ENCODE data around the gene TM7SF2.

The TM7SF2 gene

DNA sequence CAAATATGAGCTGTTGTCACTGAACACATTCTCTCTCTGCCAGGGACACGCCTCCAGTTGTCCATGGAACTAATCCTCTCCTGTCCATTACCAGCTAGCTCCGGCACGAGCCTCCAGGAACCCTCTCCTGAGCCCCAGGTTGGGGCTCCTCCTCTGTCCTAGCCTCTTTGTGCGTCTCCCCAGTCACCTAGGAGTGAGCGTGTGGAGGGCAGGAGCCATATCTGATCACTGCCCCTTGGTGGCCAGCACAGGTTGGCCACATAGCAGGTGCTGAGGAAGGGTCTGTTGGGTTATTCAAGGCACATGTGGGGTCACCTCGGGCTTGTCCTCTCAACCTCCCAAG is 20.2 kb downstream of the TM7SF2 start:
- Histone ChIP-seq H3K36me3 (ENCODE audit: low read depth) (peaks cover 55% of the 10 kb centered on the region), H3K4me3 (ENCODE audit: severe bottlenecking) (no peak overlapping the region), H3K27ac (ENCODE audit: poor library complexity, severe bottlenecking) (no peak overlapping the region), H3K9me3 (ENCODE audit: severe bottlenecking) (no peaks in the 10 kb centered on the region), H3K27me3 (ENCODE audit: insufficient read depth, poor library complexity, severe bottlenecking) (no peaks in the 10 kb centered on the region), H3K4me1 (ENCODE audit: insufficient read depth, poor library complexity, severe bottlenecking) (peaks cover 3% of the 10 kb centered on the region)
- ATAC-seq (ENCODE audit: low read depth) (no peak), DNase-seq (ENCODE audit: low spot score) (no peak)
- TF ChIP-seq, protein P1, sequence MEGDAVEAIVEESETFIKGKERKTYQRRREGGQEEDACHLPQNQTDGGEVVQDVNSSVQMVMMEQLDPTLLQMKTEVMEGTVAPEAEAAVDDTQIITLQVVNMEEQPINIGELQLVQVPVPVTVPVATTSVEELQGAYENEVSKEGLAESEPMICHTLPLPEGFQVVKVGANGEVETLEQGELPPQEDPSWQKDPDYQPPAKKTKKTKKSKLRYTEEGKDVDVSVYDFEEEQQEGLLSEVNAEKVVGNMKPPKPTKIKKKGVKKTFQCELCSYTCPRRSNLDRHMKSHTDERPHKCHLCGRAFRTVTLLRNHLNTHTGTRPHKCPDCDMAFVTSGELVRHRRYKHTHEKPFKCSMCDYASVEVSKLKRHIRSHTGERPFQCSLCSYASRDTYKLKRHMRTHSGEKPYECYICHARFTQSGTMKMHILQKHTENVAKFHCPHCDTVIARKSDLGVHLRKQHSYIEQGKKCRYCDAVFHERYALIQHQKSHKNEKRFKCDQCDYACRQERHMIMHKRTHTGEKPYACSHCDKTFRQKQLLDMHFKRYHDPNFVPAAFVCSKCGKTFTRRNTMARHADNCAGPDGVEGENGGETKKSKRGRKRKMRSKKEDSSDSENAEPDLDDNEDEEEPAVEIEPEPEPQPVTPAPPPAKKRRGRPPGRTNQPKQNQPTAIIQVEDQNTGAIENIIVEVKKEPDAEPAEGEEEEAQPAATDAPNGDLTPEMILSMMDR (IDR thresholded peaks at IDR 0.05; ENCODE audit: poor library complexity, severe bottlenecking): no peak

DNA sequence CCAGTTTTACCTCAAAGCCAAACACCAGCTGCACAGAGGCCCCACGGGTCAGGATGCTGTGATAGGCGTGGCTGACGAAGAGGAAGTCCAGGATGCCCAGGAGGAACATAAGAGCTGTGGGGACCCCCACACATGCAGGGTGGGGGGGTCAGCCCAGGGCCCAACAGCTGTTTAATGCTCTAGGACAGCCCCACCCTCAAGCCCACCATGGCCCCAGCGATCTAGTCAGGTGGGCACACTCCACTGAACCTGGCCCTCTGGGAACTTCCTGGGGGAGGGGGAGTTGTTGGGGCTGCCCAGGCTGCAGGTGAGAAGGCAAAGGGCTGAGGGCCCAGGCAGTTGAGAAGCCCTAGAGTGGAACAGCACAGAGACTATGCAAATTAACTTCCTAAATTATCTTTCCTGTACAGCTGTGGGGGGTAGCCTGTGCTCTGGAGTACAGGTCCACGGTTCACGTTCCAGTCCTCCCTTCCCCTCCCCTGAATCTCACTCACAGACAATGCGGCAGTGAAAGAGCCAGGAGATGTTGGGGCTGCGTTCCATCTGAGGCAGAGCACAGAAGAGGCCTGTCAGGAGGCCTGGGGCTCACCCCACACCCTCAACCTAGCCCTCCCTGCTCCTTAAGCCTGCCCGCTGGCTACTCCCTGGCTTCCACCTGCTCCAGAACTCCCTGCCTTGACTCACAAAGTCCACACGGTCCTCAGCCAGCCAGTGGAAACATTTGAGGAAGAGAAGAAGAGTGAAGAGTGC is 20.7 kb downstream of the TM7SF2 start:
- peaks cover 50% of the 10 kb centered on the region for H3K36me3 ChIP-seq (ENCODE audit: low read depth)
- no peak for DNase-seq (ENCODE audit: low spot score)
- H3K9me3 ChIP-seq (ENCODE audit: severe bottlenecking): no peaks in the 10 kb centered on the region
- no peaks in the 10 kb centered on the region for H3K27me3 ChIP-seq (ENCODE audit: insufficient read depth, poor library complexity, severe bottlenecking)
- no peak for ATAC-seq (ENCODE audit: low read depth)
- no peak overlapping the region for H3K27ac ChIP-seq (ENCODE audit: poor library complexity, severe bottlenecking)
- TF ChIP-seq, protein P1 (IDR thresholded peaks at IDR 0.05; ENCODE audit: poor library complexity, severe bottlenecking): no peak
- H3K4me3 ChIP-seq (ENCODE audit: severe bottlenecking): no peak overlapping the region
- H3K4me1 ChIP-seq (ENCODE audit: insufficient read depth, poor library complexity, severe bottlenecking): peaks cover 3% of the 10 kb centered on the region

DNA sequence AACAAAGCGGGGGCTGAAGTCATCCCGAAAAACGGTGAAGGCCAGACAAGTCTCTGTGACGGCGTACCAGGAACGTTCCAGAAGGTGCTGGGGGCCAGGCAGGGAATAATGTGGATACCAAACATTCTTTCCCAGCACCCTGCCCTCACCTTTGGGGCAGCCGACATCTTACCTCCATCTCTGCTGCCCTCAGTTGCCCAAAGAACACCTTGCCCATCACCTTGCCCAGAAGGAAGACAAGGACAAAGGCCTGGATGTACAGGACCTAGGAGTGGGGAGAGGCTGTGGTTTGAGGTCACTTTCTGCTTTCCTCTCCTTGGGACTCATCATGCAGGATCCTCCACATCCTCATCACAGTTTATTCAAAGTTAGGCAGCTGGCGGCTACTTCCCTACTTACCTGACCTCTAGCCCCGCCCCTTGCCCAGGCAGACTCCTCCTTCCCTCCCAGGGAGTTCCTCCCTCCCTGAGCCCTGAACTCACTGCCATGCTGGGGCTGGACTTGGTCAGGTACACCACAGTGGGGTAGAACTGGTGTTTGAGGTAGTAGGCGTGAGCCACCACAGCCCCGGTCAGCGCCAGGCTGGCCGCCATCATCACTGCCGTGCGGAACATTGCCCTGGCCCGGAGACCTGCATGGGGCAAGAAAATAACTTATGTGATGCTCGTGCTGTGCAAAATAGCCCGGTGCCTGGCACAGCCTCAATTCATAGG is 21.5 kb downstream of the TM7SF2 start:
- ATAC-seq (ENCODE audit: low read depth): peak; percentile 44
- peaks cover 3% of the 10 kb centered on the region for H3K4me1 ChIP-seq (ENCODE audit: insufficient read depth, poor library complexity, severe bottlenecking)
- peak; percentile 86 for DNase-seq (ENCODE audit: low spot score)
- H3K4me3 ChIP-seq (ENCODE audit: severe bottlenecking): peak overlapping the region; percentile 69
- H3K9me3 ChIP-seq (ENCODE audit: severe bottlenecking): no peaks in the 10 kb centered on the region
- peak overlapping the region; percentile 88 for H3K27ac ChIP-seq (ENCODE audit: poor library complexity, severe bottlenecking)
- H3K27me3 ChIP-seq (ENCODE audit: insufficient read depth, poor library complexity, severe bottlenecking): no peaks in the 10 kb centered on the region
- peaks cover 46% of the 10 kb centered on the region for H3K36me3 ChIP-seq (ENCODE audit: low read depth)
- TF ChIP-seq, protein P1 (IDR thresholded peaks at IDR 0.05; ENCODE audit: poor library complexity, severe bottlenecking): no peak

DNA sequence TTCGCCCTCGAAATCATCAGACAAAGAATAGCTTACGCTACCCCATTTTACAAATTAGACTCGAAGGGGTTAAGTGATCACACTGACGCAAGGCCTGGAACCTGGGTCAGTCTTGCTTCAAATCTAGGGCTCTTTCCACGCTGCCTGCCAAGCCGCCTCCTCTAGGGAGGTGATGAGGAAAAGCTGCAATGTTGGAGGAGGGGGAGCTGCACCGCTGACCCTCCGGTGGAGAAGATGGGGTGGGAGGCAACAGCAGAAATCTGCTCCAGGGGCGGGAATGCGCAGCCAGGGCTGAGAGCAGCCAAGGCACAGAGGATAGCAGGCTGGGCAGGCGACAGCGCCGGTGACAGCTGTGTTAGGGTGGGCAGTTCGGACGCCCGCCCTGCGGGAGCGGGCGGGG is 22.1 kb downstream of the TM7SF2 start:
- Histone ChIP-seq H3K9me3 (ENCODE audit: severe bottlenecking) (no peaks in the 10 kb centered on the region), H3K27ac (ENCODE audit: poor library complexity, severe bottlenecking) (peak overlapping the region; percentile 88), H3K27me3 (ENCODE audit: insufficient read depth, poor library complexity, severe bottlenecking) (no peaks in the 10 kb centered on the region), H3K36me3 (ENCODE audit: low read depth) (peaks cover 40% of the 10 kb centered on the region), H3K4me1 (ENCODE audit: insufficient read depth, poor library complexity, severe bottlenecking) (peaks cover 4% of the 10 kb centered on the region), H3K4me3 (ENCODE audit: severe bottlenecking) (peak overlapping the region; percentile 69)
- TF ChIP-seq, protein P1 (IDR thresholded peaks at IDR 0.05; ENCODE audit: poor library complexity, severe bottlenecking): no peak
- DNase-seq (ENCODE audit: low spot score) (no peak), ATAC-seq (ENCODE audit: low read depth) (no peak)

All from RWPE2 (cell line).